ENCODE data around the gene PPP1R1B.

The PPP1R1B gene

DNA sequence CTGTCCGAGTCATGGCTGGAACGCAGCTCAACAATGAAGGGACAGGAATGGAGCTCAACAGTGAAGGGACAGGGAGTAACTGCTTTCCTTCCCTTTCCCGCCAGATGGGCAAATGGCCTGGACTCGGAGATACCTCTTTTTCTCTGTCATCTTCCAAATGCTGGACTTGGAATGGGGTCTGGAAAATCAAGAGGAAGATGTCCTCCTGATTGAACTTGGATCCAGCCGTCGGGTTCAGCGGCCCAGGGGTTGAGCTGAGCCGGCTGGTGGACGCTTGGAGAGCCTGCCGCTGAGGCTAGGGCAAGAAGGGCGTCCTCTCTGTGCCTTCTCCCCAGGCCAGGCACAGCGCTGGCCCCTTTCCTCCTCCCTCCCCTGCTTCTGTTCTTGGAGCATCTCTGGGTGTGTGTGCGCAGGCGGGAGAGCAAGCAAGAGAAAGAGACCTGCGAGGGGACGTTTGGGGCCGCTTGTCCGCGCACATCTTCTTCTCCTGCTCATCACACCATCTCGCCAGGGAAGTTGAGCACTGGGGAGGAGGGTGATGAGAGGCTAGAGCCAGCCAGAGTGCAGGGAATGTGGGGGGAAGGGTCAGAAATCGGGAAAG is 25.7 kb upstream of the PPP1R1B start:
- DNase-seq: no peak

DNA sequence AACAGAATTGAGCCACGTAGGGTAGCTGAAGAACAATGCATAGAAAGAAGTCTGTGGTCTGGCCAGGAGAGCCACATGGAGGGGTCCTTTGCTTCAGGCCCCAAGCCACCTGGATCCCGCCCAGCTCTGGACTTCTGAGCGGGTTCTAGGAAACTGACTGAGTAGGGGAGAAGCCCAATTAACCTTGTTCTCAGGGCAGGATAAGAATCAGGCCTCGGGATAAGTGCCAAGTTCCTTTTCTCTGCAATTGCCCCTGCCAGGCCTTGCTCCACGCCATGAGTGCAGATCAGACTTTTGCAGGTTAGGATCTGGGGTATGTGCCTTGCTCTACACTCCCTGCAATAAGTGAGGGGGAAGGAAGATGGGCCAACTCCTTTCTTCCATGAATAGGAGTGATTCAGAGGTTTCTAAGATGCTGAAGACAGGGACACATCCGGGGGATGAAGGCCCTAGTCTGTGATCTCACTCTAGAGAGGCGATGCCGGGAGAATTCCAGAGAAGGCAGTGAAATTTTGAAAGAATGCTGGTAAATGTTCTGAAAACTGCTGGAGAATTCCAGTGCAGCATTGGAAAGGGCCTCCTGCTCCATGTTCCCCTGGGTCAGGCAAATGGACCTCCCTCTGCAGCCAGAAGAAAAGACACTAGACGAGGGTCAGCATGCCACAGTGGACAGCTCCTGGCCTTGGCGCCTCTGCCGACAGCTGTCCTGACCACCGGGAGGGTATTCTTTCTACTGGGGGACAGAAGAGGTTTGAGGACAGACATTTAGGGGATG is 24.8 kb upstream of the PPP1R1B start:
- DNase-seq: no peak

- DNase-seq: no peak
Observed at GRCh38 chr17:39602533-39603303, 24.0 kb upstream of the PPP1R1B start.

DNA sequence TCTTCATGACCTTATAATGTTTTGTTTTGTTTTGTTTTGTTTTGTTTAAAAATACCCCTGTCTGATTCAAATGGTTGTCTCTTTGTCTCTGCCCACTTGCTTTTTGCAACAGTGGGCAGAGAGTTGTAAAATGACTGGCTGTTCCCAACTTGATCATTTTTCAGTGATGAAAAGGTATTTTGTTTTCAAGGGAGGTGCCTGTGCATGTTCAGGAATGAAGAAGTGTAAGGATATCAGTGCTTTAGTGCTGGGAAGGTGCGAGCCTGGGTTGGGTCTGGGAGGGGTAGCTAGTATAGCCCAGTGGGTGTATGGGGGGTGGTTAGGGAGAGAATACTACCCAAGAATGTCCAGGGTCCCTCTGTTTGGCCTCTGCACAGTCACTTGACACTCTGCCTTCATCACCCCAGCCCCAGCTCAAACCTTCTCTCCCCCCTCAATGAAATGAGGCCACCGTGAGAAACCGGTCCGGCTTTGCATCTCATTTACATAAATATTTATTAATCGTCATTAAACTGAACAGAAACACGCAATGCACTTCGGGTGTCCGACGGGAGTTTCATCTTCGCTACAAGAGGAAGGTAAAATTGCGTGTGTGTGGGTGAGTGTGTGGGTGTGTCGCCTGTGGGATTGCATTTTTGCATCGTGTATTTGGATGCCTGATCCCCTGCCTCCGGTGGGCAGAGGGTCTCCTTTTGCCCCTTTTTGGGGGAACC is 23.3 kb upstream of the PPP1R1B start:
- DNase-seq: no peak

DNA sequence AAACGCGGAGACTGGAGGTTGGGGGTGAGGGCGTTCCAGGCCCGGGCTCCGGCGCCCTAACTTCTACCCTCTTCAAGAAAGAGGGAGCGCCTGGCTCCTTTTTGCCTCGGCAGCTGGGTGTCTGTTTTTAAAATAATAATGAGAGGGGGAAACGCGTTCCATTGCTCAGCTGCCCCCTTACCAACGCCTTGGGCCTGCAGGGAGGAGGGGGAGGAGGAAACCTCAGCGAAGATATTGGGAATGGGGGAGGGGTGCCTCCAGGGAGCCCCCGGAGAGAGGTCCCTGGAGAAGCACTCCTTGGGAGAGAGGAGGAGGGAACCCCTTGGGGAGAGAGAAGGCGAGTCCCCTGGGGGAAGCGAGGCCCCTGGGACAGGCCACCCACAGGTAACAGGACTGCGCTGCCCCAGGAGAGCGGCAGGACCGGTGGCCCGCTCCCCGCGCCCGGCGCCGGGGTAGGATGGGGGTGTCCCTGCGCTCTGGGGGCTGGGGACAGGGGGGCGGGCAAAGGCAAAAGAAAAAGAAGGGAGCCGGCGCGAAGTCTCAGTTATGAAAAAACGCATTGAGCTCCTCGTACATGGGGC is 21.8 kb upstream of the PPP1R1B start:
- DNase-seq: no peak

- no peak for DNase-seq
Observed at GRCh38 chr17:39605492-39606433, 21.0 kb upstream of the PPP1R1B start.

- DNase-seq: no peak
Observed at GRCh38 chr17:39606434-39607056, 20.2 kb upstream of the PPP1R1B start.

DNA sequence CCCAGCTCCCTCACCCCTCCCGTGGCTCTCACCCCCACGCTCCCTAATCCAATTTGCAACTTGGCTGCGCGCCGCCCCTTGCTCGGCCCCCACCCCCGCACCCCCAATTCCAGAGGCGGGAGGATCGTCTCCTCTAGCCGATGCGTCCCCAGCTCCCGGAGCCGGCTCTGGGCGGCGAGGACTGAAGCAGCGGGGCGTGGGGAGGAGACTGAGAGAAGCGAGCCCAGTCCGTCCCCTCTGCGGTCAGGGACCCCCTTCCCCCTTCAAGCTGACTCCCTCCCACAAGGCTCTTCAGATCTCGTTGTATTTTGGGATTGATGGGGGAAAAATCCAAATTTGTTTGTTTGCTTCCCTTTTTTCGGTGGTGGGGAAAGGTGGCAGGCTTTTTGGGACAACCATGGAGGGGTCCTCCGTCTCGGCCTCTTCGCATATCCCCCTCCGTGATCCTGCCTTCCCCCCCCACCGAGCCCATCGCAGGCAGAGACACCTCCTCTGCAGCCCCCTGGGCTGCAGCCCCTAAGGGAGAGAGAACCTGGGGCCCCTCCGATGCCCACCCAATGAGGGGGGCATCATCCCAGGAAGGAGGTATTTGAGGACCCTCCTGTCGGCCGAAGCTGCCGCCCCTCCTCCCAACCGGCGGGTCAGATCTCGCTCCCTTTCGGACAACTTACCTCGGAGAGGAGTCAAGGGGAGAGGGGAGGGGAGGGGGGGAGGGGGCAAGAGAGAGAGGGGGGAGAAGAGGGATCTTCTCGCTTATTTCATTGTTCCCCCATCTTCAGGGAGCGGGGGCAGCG is 19.5 kb upstream of the PPP1R1B start:
- DNase-seq: no peak

- no peak for DNase-seq
Observed at GRCh38 chr17:39607851-39608130, 19.0 kb upstream of the PPP1R1B start, which contains the start of gene NEUROD2. TSS of gene NEUROD2 (minus strand) at chr17:39607920. CDS start at chr17:39606599, 1,321 bp downstream.

DNA sequence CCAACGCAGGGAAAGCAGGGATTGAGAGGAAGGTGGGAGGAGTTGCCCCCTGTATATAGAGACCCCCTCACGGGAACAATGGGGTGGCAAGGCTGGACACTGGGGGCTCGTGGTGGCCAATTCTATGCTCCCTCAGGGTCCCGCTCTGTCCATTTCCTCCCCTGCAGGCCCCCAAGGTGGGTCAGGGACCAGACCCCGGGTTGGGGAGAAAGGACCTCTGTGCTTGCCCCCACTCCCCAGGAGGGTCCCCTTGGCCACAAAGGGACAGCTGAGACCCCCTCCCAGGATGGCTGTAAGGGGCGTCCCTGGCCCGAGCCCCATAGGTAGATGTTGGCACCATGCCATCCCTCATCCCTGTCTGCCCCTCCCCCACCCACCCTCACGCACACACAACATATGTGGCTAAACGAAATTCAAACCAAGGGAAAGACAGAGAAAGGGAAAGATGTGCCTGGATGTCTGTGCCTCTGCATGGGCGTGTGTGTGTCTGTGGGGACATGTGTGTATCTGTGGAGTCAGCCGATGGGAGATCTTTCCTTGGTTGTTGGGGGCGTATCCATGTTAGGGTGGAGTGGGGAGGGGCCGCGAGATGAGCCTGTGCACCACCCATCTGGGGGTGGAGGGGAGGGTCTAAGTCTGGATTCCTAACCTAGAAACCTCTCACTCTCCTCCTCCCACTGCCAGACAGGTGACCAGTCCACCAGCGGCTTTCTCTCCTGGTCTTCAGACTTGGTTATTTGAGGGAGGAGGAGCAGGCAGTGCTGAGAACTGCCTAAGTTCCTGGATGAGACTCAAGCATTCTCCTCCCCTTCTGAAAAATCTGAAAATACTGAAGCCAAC is 18.4 kb upstream of the PPP1R1B start:
- DNase-seq: no peak

- no peak for DNase-seq
Observed at GRCh38 chr17:39609416-39610025, 17.2 kb upstream of the PPP1R1B start.

GRCh38 chr17:39611401-39612112 is 15.2 kb upstream of the PPP1R1B start:
- DNase-seq: no peak

DNA sequence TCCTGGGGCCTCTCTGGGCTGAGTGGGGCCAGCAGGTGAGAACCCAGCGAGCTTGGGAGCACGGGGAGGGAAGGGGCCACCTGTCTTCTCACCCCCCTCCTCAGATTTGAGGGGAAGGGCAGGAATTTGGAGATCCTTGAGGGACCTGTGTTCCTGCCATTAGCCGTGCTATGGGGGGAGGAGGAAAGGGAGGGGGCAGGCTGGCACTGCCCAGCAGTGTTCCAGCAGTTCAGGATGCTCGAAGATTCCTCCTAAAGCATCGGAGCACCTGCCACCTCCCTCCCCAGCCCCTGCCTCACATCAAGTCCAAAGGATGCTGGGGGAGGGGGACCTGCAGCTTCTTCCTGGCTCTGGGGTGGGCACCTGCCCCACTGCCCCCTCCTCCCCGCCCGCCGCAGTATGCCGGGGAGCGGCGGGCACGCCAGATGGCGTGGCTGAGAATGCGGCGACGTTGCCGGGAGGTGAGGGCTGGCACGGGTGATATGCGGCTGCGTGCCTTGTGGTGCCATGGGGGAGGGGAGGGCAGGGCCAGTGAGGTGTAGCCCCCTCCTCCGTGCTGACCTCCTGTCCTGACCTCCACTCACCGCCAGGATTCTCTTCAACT is 14.4 kb upstream of the PPP1R1B start:
- no peak for DNase-seq

DNA sequence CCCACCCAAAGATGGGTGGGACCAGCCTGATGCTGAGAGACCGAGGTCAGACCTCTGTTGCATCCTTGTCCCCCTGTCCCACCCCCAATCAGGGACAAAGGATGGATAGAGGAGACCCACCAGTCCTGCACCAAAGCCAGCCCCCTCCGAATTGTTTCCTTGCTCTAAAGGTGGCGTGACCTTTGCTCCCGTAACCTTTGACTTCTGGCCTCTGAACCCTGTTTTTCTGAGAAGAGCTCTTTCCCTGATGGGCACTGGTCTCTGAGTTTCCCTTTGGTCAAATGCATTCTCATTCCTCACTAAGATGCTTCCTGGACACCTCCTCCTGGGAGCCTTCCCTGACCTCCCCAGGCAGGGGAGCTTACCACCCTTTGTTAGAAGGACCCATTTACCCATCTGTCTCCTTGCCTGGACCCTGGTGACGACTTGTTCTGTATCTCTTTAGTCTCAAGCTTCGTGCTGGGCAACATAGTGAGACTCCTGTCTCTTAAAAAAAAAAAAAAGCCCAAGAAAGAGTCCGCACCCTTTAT is 13.8 kb upstream of the PPP1R1B start:
- DNase-seq: no peak

- no peak for DNase-seq
Observed at GRCh38 chr17:39614545-39615157, 12.1 kb upstream of the PPP1R1B start.

DNA sequence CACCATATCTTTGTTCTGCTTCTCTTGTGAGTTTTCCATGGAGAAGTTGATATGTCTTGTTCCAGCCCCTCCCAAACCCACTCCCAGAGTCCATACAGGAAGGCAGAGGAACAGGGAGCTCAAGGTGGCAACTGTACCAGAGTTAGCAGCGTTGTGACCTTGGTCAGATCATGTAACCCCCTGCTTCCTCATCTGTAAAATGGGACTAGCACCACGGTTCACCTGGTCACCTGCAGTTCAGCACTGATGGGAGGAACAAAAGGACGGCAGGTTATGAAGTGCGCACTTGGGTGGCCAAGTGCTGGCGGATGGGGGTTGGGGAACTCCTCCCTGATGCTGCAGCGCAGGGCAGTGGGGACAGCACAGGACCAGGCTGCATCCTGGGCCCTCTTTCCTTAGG is 11.3 kb upstream of the PPP1R1B start:
- no peak for DNase-seq

DNA sequence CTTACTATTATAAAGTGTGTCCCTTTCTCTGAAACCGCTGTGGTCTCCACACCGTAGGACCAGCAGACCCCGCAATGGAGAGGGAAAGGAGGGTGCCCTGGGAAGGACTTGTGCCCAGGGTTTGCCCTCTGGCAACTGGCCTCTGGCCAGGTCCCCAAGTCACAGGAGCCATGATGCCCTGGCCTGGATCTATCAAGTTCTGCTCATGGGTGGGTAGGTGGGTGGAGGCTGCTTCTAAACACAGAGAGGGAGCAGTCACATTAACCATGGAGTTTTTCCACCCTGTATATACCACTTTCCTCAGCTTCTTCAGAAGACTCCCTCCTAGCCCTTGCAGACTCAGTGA is 9.7 kb upstream of the PPP1R1B start:
- no peak for DNase-seq
